NCI-H82 treated with DMSO at 0.1 percent for 48 hours (cell line): ENCODE results near the gene ST7.

ENCODE experiments used
- DNase-seq: peaks from one replicate; lab custom pipeline; 2025; ENCODE audit not compliant: unreplicated experiment; lab: John Stamatoyannopoulos, UW

Gene ST7

DNA sequence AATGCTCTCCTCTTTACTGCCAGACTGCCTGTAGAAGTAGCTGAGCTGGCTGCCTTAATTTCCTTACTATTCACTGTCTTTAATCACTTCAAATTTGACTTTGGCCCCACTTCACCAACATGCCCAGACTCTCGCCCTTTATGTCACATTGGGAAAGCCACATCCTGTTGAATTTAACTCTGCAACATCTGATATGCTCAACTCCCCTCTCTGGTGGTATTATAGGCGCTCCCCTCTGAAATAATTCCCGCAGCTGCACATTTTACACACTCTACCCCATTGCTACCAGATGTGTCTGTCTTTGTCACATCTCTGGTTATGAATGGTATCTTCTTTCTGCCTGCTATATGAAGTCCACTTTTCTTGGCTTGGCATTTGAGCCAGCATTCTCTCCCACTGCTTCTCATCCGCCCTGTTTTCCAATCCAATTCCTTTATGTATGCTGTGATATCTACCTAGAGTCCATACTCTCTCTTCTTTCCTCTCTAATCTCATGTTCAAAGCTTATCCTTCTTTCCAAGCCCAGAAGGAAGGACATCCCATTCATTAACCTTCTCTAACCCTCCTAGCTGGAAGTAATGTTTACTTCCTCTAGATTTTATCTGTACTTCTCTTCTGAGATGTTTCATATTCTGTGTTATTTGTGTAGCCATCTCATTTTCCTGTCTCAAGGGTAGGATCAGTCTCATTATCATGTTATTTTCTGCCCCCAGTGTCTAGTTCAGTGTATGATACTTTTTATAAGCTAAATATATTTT, 134.5 kb downstream of the ST7 start:
- DNase-seq: no peak

GRCh38 chr7:117088623-117089194, 135.4 kb downstream of the ST7 start:
- no peak for DNase-seq

DNA sequence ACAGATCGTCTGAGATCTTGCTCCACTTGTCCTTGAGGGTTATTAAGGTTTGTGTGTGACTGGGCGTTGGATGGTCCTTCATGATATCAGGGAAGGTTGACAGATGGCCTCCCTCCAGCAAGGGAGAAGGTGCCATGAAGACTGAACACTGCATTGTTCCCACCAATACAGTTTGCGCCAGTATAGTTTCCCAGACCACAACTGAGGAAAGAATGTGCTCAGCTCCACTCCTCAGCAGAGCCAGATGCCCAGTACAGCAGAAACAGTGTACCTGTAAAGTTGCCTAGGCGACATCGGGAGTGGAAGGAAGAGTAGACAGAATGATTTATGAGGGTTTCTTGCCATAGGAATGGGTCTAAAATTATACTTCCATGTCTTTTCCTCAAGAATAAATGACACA, 137.5 kb downstream of the ST7 start:
- no peak for DNase-seq

- no peak for DNase-seq
Observed at GRCh38 chr7:117091721-117092120, 138.4 kb downstream of the ST7 start.

- DNase-seq: no peak
Observed at GRCh38 chr7:117092785-117093184, 139.5 kb downstream of the ST7 start.

DNA sequence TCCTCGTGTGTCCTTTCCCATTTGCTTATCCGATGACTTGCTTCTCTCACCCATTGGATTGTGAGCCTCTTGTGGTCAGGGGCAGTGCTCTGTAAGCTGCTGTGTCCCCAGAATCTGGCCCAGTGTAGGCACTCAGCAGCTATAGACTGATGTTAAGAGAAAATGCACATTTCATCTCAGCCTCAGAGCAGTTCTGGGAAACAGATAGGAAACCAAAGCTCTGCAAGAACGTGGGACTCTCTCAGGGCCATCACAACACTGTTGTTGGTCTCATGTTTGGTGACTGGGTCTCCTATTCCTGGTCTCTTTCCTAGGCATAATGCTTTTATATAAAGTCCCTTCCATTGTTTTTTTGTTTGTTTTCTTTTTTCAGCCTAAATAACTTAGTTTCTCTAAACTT, 141.2 kb downstream of the ST7 start:
- DNase-seq: no peak

DNA sequence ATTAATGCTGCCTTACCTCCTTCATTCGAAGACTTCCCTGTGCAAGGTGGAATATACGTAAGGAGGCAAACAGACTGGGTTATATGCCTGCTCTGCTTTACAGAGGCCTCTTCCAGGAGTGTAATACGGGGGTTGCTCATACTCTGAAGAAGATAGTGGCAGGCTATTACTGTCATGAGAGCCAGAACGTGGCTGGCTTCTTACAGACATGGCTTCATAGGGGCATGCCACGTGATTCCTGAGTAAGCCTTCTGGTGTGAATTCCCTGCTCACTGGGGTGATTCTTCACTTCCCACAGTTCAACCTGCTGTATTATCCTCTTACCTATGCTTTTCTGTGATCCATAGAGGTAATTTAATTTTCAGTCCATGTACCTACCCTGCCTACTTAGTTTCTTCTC, 141.8 kb downstream of the ST7 start:
- DNase-seq: no peak

GRCh38 chr7:117096330-117096729, 143.0 kb downstream of the ST7 start:
- DNase-seq: no peak

- DNase-seq: no peak
Observed at GRCh38 chr7:117096942-117097341, 143.6 kb downstream of the ST7 start.

GRCh38 chr7:117097860-117098259, 144.6 kb downstream of the ST7 start:
- no peak for DNase-seq

DNA sequence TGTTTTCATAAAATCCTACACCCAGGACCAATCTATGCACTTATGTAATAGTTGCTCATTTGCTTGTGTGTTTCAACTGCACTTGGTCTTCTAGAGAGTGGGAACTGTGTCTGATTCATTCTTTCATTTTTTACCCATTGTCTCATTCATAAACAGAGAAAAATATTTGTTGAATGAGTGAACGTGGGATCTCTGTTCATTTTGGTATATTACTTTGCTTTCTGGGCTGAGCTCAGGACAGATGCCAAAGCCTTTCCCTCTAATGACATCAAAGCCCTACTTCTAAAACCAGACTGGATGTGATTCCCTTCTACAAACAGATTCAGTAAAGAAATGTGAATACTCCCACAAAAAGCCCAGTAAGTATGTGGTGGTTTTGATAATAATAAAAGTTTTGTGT, 145.2 kb downstream of the ST7 start:
- DNase-seq: no peak

GRCh38 chr7:117101026-117101425, 147.7 kb downstream of the ST7 start:
- DNase-seq: no peak

- DNase-seq: no peak
Observed at GRCh38 chr7:117110480-117111315, 157.4 kb downstream of the ST7 start.

DNA sequence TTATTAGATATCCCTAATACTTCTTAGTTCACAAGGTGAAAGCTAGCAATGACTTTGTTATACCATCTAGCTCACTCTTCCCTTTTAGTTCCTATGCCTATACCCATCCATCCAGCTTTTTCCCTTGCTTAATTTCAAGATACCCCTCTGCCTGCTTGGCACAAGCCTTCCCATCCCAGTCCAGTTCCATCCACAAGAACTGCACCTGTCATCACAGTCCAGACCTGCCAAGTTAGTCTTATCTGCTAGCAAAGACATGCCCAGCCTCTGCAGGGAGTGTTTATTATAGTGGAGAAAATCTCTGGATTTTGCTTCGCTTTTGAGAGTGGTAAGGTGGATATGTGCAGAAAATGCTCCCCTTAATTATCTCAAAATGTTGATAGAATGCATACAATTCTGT, 158.2 kb downstream of the ST7 start:
- DNase-seq: no peak

- no peak for DNase-seq
Observed at GRCh38 chr7:117112640-117113039, 159.3 kb downstream of the ST7 start.

DNA sequence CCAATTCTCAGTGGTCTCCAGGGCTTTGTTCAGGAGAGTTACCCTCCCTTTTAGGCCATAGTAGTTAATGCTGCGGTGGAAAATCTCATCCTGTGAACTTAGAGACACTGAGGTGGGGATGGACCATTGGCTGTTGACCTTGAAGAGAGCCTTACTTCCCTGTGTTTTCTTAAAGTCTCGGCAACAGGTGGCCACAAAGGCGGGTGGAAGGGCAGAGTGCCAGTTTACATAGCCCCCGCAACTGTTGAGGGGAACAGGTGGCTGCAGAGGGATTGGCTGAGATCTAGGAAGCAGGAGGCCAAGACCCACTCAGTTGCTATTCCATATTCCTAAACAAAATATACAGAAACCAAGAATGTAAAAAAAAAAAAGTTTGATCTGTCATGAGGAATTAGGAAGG, 160.6 kb downstream of the ST7 start:
- DNase-seq: peak; percentile 66

DNA sequence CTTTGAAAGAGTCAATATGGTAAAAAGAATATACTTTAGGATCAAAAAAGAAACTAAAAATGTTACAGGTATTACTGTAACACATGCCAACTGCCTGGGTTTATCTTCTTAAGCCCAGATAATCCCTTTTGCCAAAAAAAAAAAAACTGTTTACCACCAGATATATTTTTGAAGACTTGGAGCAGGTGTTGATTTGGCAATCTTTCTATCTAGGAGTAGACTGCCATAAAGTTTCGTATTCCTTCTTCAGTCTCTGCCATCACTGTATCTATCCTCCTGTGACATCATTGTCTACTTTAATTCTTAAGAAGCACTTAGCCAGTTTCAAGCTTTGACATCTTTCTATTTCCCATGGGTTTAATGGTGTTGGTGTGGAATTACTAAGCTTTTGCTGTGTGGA, 161.0 kb downstream of the ST7 start:
- DNase-seq: peak; percentile 62

- DNase-seq: no peak
Observed at GRCh38 chr7:117116211-117116610, 162.9 kb downstream of the ST7 start.

GRCh38 chr7:117117172-117117571, 163.9 kb downstream of the ST7 start:
- DNase-seq: no peak

GRCh38 chr7:117118579-117119180, 165.4 kb downstream of the ST7 start:
- DNase-seq: no peak

GRCh38 chr7:117119192-117119924, 166.1 kb downstream of the ST7 start:
- peak; percentile 34 for DNase-seq
